Measurements from ENCODE around the gene LHX4. TPM values are rescaled to one million over a fixed set of nuclear protein-coding genes. Genes with fewer than 3 reads are reported as not detected.

Gene LHX4
- total and polyA plus RNA-seq, 2 of the 13 experiments (the other 11 are each of a cell fraction or from before 2014, with no cell fraction given) = 0.03 to 0.07 TPM

DNA sequence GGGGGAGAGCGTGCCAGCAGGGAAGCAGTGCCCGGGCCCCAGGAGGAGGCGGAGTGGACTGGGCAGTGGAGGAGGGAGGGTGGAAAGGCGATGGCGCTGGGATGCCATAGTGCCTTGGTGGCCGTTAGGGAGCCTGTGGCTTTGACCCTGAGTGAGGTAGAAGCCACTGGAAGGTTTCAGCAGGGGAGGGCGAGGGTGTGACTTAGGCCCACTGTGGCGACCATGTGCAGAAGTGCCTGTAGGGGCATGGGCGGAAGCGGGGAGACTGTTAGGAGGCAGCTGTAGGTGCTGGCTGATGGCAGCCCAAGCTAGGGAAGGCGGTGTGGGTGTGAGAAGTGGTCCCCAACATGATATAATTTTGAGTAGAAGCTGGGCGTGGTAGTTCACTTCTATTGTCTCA is 28.2 kb downstream of the LHX4 start:
- 64% methylated on average over 12 of the region's 12 CpGs for WGBS (ENCODE audit: low lambda C conversion rate)
- in situ Hi-C loops (cut with HindIII; ENCODE audit: extremely low pct_ligation_motif_present, low pct_unique_long_range_greater_than_20kb) = loop anchor here (5.0 kb wide), 1 partner anchor 51 kb away; no protein-coding TSS in a partner anchor
- ATAC-seq = no peak
- peaks cover 8 to 53% of the 10 kb centered on the region in 2 experiments for H3K27me3 ChIP-seq (ENCODE audit: control insufficient read depth in 1 of 2, insufficient read depth in 2 of 2, low read length in 2 of 2)
- no peak overlapping the region for H3K9ac ChIP-seq (ENCODE audit: insufficient read depth, low read depth, low read length)
- intact Hi-C loops (cut with micrococcal nuclease; ENCODE audit: unreplicated experiment) = no loop called here
- H3K27ac ChIP-seq (ENCODE audit: extremely low read length, insufficient read depth, low read length) = no peak overlapping the region
- POLR2A ChIA-PET = no interaction called here
- H3K9me3 ChIP-seq (ENCODE audit: low read length) = no peaks in the 10 kb centered on the region
- H2AFZ ChIP-seq (ENCODE audit: low read length) = no peak overlapping the region
- H3K36me3 ChIP-seq (replicated peaks in 1 of 2; ENCODE audit: control insufficient read depth in 1 of 2, insufficient read depth in 2 of 2, low read length in 2 of 2) = no peaks in the 10 kb centered on the region
- no peak for FAIRE-seq
- H3K4me3 ChIP-seq (replicated peaks in 1 of 3; ENCODE audit: insufficient read depth in 1 of 3, low read depth in 2 of 3, low read length in 3 of 3) = no peak overlapping the region
- no peaks in the 10 kb centered on the region for H4K20me1 ChIP-seq (ENCODE audit: insufficient read depth, low read length)
- CTCF ChIA-PET (ENCODE audit: low intra/inter-chr PET ratio, low total read pairs) = no interaction called here
- no peak overlapping the region for H3K4me2 ChIP-seq (ENCODE audit: low read depth, low read length)
- DNase-seq (ENCODE audit: low spot score) = no peak
- BruUV-seq (replicated peaks) = no TSS peak
- H3K79me2 ChIP-seq (ENCODE audit: insufficient read depth, low read length) = no peaks in the 10 kb centered on the region
- H3K4me1 ChIP-seq (ENCODE audit: insufficient read depth, low read length) = peaks cover 38% of the 10 kb centered on the region
- TF ChIP-seq, protein P1, sequence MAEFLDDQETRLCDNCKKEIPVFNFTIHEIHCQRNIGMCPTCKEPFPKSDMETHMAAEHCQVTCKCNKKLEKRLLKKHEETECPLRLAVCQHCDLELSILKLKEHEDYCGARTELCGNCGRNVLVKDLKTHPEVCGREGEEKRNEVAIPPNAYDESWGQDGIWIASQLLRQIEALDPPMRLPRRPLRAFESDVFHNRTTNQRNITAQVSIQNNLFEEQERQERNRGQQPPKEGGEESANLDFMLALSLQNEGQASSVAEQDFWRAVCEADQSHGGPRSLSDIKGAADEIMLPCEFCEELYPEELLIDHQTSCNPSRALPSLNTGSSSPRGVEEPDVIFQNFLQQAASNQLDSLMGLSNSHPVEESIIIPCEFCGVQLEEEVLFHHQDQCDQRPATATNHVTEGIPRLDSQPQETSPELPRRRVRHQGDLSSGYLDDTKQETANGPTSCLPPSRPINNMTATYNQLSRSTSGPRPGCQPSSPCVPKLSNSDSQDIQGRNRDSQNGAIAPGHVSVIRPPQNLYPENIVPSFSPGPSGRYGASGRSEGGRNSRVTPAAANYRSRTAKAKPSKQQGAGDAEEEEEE (CRISPR knock-in tag; IDR thresholded peaks at IDR 0.05; ENCODE audit: borderline replicate concordance) = no peak
- no peak for TF ChIP-seq HNF4A (CRISPR knock-in tag; IDR thresholded peaks at IDR 0.05)
- TF ChIP-seq ZNF30 (CRISPR knock-in tag; IDR thresholded peaks at IDR 0.05) = no peak
- TF ChIP-seq, protein P2, sequence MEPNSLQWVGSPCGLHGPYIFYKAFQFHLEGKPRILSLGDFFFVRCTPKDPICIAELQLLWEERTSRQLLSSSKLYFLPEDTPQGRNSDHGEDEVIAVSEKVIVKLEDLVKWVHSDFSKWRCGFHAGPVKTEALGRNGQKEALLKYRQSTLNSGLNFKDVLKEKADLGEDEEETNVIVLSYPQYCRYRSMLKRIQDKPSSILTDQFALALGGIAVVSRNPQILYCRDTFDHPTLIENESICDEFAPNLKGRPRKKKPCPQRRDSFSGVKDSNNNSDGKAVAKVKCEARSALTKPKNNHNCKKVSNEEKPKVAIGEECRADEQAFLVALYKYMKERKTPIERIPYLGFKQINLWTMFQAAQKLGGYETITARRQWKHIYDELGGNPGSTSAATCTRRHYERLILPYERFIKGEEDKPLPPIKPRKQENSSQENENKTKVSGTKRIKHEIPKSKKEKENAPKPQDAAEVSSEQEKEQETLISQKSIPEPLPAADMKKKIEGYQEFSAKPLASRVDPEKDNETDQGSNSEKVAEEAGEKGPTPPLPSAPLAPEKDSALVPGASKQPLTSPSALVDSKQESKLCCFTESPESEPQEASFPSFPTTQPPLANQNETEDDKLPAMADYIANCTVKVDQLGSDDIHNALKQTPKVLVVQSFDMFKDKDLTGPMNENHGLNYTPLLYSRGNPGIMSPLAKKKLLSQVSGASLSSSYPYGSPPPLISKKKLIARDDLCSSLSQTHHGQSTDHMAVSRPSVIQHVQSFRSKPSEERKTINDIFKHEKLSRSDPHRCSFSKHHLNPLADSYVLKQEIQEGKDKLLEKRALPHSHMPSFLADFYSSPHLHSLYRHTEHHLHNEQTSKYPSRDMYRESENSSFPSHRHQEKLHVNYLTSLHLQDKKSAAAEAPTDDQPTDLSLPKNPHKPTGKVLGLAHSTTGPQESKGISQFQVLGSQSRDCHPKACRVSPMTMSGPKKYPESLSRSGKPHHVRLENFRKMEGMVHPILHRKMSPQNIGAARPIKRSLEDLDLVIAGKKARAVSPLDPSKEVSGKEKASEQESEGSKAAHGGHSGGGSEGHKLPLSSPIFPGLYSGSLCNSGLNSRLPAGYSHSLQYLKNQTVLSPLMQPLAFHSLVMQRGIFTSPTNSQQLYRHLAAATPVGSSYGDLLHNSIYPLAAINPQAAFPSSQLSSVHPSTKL (CRISPR knock-in tag; IDR thresholded peaks at IDR 0.05) = no peak
- TF ChIP-seq SCMH1 (CRISPR knock-in tag; IDR thresholded peaks at IDR 0.05; ENCODE audit: borderline replicate concordance) = no peak
- TF ChIP-seq, protein P3, sequence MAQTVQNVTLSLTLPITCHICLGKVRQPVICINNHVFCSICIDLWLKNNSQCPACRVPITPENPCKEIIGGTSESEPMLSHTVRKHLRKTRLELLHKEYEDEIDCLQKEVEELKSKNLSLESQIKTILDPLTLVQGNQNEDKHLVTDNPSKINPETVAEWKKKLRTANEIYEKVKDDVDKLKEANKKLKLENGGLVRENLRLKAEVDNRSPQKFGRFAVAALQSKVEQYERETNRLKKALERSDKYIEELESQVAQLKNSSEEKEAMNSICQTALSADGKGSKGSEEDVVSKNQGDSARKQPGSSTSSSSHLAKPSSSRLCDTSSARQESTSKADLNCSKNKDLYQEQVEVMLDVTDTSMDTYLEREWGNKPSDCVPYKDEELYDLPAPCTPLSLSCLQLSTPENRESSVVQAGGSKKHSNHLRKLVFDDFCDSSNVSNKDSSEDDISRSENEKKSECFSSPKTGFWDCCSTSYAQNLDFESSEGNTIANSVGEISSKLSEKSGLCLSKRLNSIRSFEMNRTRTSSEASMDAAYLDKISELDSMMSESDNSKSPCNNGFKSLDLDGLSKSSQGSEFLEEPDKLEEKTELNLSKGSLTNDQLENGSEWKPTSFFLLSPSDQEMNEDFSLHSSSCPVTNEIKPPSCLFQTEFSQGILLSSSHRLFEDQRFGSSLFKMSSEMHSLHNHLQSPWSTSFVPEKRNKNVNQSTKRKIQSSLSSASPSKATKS (CRISPR knock-in tag; IDR thresholded peaks at IDR 0.05) = no peak
- TF ChIP-seq HDAC6 (IDR thresholded peaks at IDR 0.05; ENCODE audit: low read depth, low read length) = no peak
- TF ChIP-seq ARNT (IDR thresholded peaks at IDR 0.05) = no peak
- no peak for TF ChIP-seq GFI1 (CRISPR knock-in tag; IDR thresholded peaks at IDR 0.05; ENCODE audit: borderline replicate concordance)
- no peak for TF ChIP-seq IRX3 (CRISPR knock-in tag; IDR thresholded peaks at IDR 0.05; ENCODE audit: borderline replicate concordance, low read depth)
- TF ChIP-seq, protein P4, sequence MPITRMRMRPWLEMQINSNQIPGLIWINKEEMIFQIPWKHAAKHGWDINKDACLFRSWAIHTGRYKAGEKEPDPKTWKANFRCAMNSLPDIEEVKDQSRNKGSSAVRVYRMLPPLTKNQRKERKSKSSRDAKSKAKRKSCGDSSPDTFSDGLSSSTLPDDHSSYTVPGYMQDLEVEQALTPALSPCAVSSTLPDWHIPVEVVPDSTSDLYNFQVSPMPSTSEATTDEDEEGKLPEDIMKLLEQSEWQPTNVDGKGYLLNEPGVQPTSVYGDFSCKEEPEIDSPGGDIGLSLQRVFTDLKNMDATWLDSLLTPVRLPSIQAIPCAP (CRISPR knock-in tag; IDR thresholded peaks at IDR 0.05; ENCODE audit: low read depth) = no peak
